Activated CD8-positive, alpha-beta T cell treated with anti-CD3 and anti-CD28 coated beads, Interleukin-2, amount 10 ng/mL, durations not matched to agents 7 days and 5 days (primary cell): ENCODE results near the gene ASTE1. TPM values are rescaled to one million over a fixed set of nuclear protein-coding genes. Genes with fewer than 3 reads are reported as not detected.
A peak's percentile ranks its signal among the peaks of the same experiment; 100 is the strongest.
"Not testable (repeated sequence)": the region's sequence is repeated elsewhere in the genome, so short reads cannot be mapped to it uniquely, and the experiment has no call there.

Source experiments
- ATAC-seq: fragments of 150-1000 bp; cut with Tn5 transposase; one replicate; pipeline ENCODE4 v1.10.0; 2021; ENCODE audit warnings: moderate library complexity
- CTCF ChIA-PET: fragments of 350-600 bp; sonication (Branson Sonifier 250); formaldehyde crosslinking; loops from one replicate; lab custom pipeline; 2021; ENCODE audit warnings: antibody characterized with exemption; lab: Charles Lee
- POLR2A ChIA-PET: fragments of 350-600 bp; sonication (Branson Sonifier 250); formaldehyde crosslinking; loops from one replicate; lab custom pipeline; 2021; ENCODE audit warnings: antibody characterized with exemption; lab: Charles Lee
- DNase-seq: peaks from one replicate; pipeline ENCODE4 v3.0.0-alpha.2; 2020
- H3K27ac Mint-ChIP-seq: one replicate; pipeline ENCODE4 v1.8.0; 2021; ENCODE audit warnings: mild to moderate bottlenecking, mixed read lengths
- H3K27me3 Mint-ChIP-seq: one replicate; pipeline ENCODE4 v1.8.0; 2021; ENCODE audit warnings: low read depth, mixed read lengths
- H3K36me3 Mint-ChIP-seq: one replicate; pipeline ENCODE4 v1.8.0; 2021; ENCODE audit warnings: low read depth, mixed read lengths
- H3K4me1 Mint-ChIP-seq: one replicate; pipeline ENCODE4 v1.8.0; 2021; ENCODE audit warnings: low read depth, mixed read lengths
- H3K4me3 Mint-ChIP-seq: one replicate; pipeline ENCODE4 v1.8.0; 2021; ENCODE audit warnings: mild to moderate bottlenecking, mixed read lengths
- H3K9me3 Mint-ChIP-seq: one replicate; pipeline ENCODE4 v1.8.0; 2022; ENCODE audit warnings: mixed read lengths; ENCODE audit not compliant: insufficient read depth
- total RNA-seq, 2 experiments: library from RNA; stranded (reverse); gene quantifications; one replicate each; pipeline ENCODE4 v1.2.3, GENCODE V29; 2021

The ASTE1 gene
- 10 to 100 TPM; 11.7 to 14.0 TPM for total RNA-seq

GRCh38 chr3:131026321-131027151 is at the start of gene ASTE1, which contains the start of gene NEK11:
Gene ASTE1, minus strand, starts transcription at chr3:131026825. Its CDS starts 1,519 bp downstream, at chr3:131025306.
Gene NEK11, plus strand, starts transcription at chr3:131026877. Its CDS starts 2,832 bp downstream, at chr3:131029709.
- Mint-ChIP-seq H3K27me3 (no peaks in the 10 kb centered on the region), H3K9me3 (no peaks in the 10 kb centered on the region), H3K36me3 (peaks cover 28% of the 10 kb centered on the region), H3K27ac (peak within 1 kb of the TSS; percentile 96), H3K4me3 (peak within 1 kb of the TSS; percentile 82), H3K4me1 (peaks cover 41% of the 10 kb centered on the region)
- ATAC-seq (peak; percentile 97), DNase-seq (peak; percentile 94)
- POLR2A ChIA-PET = interaction anchor here (0.7 to 4.3 kb wide), 14 partner anchors 9 to 1524 kb away, joined by 3 to 25 read pairs (median 4); partner anchors contain the start of genes ATP2C1 and DNAJC13
- CTCF ChIA-PET = interaction anchor here (0.8 to 3.5 kb wide), 9 partner anchors 10 to 521 kb away, joined by 3 to 26 read pairs (median 4); partner anchors contain the start of gene ATP2C1

- H3K27ac Mint-ChIP-seq = no peak overlapping the region
- no peaks in the 10 kb centered on the region for H3K36me3 Mint-ChIP-seq
- peaks cover 1% of the 10 kb centered on the region for H3K4me1 Mint-ChIP-seq
- no peak for ATAC-seq
- peaks cover 2% of the 10 kb centered on the region for H3K27me3 Mint-ChIP-seq
- CTCF ChIA-PET = no interaction called here
- DNase-seq = no peak
- H3K4me3 Mint-ChIP-seq = no peak overlapping the region
- H3K9me3 Mint-ChIP-seq = no peaks in the 10 kb centered on the region
- POLR2A ChIA-PET = no interaction called here
These were observed 49.2 kb upstream of the ASTE1 start for GRCh38 chr3:131075632-131076328.

- DNase-seq = no peak
- no peak for ATAC-seq
- ChIA-PET POLR2A (no interaction called here), CTCF (no interaction called here)
- no peak overlapping the region for H3K4me3 Mint-ChIP-seq
- peaks cover 1% of the 10 kb centered on the region for H3K4me1 Mint-ChIP-seq
- H3K36me3 Mint-ChIP-seq = no peaks in the 10 kb centered on the region
- H3K27ac Mint-ChIP-seq = no peak overlapping the region
- peaks cover 2% of the 10 kb centered on the region for H3K27me3 Mint-ChIP-seq
- H3K9me3 Mint-ChIP-seq = no peaks in the 10 kb centered on the region
These were observed 46.2 kb upstream of the ASTE1 start for GRCh38 chr3:131072845-131073244.

GRCh38 chr3:131072099-131072559 is 45.5 kb upstream of the ASTE1 start:
- no peaks in the 10 kb centered on the region for H3K36me3 Mint-ChIP-seq
- no peak overlapping the region for H3K27ac Mint-ChIP-seq
- no peaks in the 10 kb centered on the region for H3K9me3 Mint-ChIP-seq
- ChIA-PET CTCF (no interaction called here), POLR2A (no interaction called here)
- ATAC-seq (no peak), DNase-seq (no peak)
- peaks cover 2% of the 10 kb centered on the region for H3K27me3 Mint-ChIP-seq
- peaks cover 1% of the 10 kb centered on the region for H3K4me1 Mint-ChIP-seq
- no peak overlapping the region for H3K4me3 Mint-ChIP-seq

GRCh38 chr3:131067983-131068382 is 41.4 kb upstream of the ASTE1 start:
- H3K4me3 Mint-ChIP-seq = no peak overlapping the region
- H3K36me3 Mint-ChIP-seq = no peaks in the 10 kb centered on the region
- DNase-seq (no peak), ATAC-seq (no peak)
- CTCF ChIA-PET = interaction anchor here (1.3 to 1.4 kb wide), 3 partner anchors 21 to 35 kb away, joined by 3 read pairs; no protein-coding TSS in a partner anchor
- no peak overlapping the region for H3K27ac Mint-ChIP-seq
- H3K27me3 Mint-ChIP-seq = peaks cover 2% of the 10 kb centered on the region
- no peaks in the 10 kb centered on the region for H3K9me3 Mint-ChIP-seq
- H3K4me1 Mint-ChIP-seq = peaks cover 5% of the 10 kb centered on the region
- POLR2A ChIA-PET = no interaction called here

GRCh38 chr3:131053043-131053859 is 26.6 kb upstream of the ASTE1 start:
- ATAC-seq (no peak), DNase-seq (no peak)
- Mint-ChIP-seq H3K27ac (no peak overlapping the region), H3K4me1 (peaks cover 5% of the 10 kb centered on the region), H3K9me3 (no peaks in the 10 kb centered on the region), H3K4me3 (no peak overlapping the region), H3K36me3 (peaks cover 2% of the 10 kb centered on the region), H3K27me3 (no peaks in the 10 kb centered on the region)
- POLR2A ChIA-PET = no interaction called here
- CTCF ChIA-PET = interaction anchor here (0.7 kb wide), 1 partner anchor 20 kb away, joined by 4 read pairs; no protein-coding TSS in a partner anchor

GRCh38 chr3:131050001-131050400 is 23.4 kb upstream of the ASTE1 start:
- CTCF ChIA-PET = no interaction called here
- POLR2A ChIA-PET = no interaction called here
- Mint-ChIP-seq H3K4me1 (peaks cover 19% of the 10 kb centered on the region), H3K9me3 (peaks cover 2% of the 10 kb centered on the region), H3K27me3 (peaks cover 7% of the 10 kb centered on the region), H3K4me3 (no peak overlapping the region), H3K27ac (no peak overlapping the region), H3K36me3 (peaks cover 6% of the 10 kb centered on the region)
- DNase-seq = no peak
- ATAC-seq = no peak

GRCh38 chr3:131048030-131048429 is 21.4 kb upstream of the ASTE1 start:
- H3K36me3 Mint-ChIP-seq = peaks cover 20% of the 10 kb centered on the region
- no peak for DNase-seq
- H3K4me1 Mint-ChIP-seq = peaks cover 24% of the 10 kb centered on the region
- peaks cover 10% of the 10 kb centered on the region for H3K27me3 Mint-ChIP-seq
- H3K4me3 Mint-ChIP-seq = no peak overlapping the region
- ChIA-PET POLR2A (no interaction called here), CTCF (interaction anchor here (0.8 to 2.1 kb wide), 5 partner anchors 9 to 21 kb away, joined by 3 to 9 read pairs (median 4); partner anchors contain the start of genes ASTE1 and NEK11)
- peak overlapping the region; percentile 37 for H3K27ac Mint-ChIP-seq
- no peak for ATAC-seq
- peaks cover 9% of the 10 kb centered on the region for H3K9me3 Mint-ChIP-seq

GRCh38 chr3:131047582-131047981 is 21.0 kb upstream of the ASTE1 start:
- POLR2A ChIA-PET = no interaction called here
- peaks cover 9% of the 10 kb centered on the region for H3K9me3 Mint-ChIP-seq
- H3K27me3 Mint-ChIP-seq = peaks cover 10% of the 10 kb centered on the region
- DNase-seq (no peak), ATAC-seq (no peak)
- H3K36me3 Mint-ChIP-seq = peaks cover 24% of the 10 kb centered on the region
- CTCF ChIA-PET = interaction anchor here (0.8 to 2.1 kb wide), 4 partner anchors 11 to 21 kb away, joined by 3 to 9 read pairs (median 5); partner anchors contain the start of genes ASTE1 and NEK11
- peaks cover 28% of the 10 kb centered on the region for H3K4me1 Mint-ChIP-seq
- H3K4me3 Mint-ChIP-seq = no peak overlapping the region
- peak overlapping the region; percentile 37 for H3K27ac Mint-ChIP-seq

GRCh38 chr3:131042271-131042985 is 15.8 kb upstream of the ASTE1 start:
- Mint-ChIP-seq H3K4me1 (peaks cover 36% of the 10 kb centered on the region), H3K36me3 (peaks cover 24% of the 10 kb centered on the region), H3K27me3 (peaks cover 10% of the 10 kb centered on the region), H3K4me3 (peak overlapping the region; percentile 30), H3K27ac (peak overlapping the region; percentile 76)
- ATAC-seq = peak; percentile 71
- ChIA-PET POLR2A (interaction anchor here (0.6 kb wide), 1 partner anchor 87 kb away, joined by 3 read pairs; no protein-coding TSS in a partner anchor), CTCF (interaction anchor here (1.5 to 2.1 kb wide), 2 partner anchors 10 to 993 kb away, joined by 3 to 10 read pairs; partner anchors contain the start of gene CPNE4)
- DNase-seq = peak; percentile 70
- not testable (repeated sequence) for H3K9me3 Mint-ChIP-seq
